ENCODE data around the gene KLK1. TPM values are rescaled to one million over a fixed set of nuclear protein-coding genes. Genes with fewer than 3 reads are reported as not detected.
"Not testable (repeated sequence)": the region's sequence is repeated elsewhere in the genome, so short reads cannot be mapped to it uniquely, and the experiment has no call there.

KLK1 gene
- total RNA-seq, 6 experiments from 2014 or later = not detected

DNA sequence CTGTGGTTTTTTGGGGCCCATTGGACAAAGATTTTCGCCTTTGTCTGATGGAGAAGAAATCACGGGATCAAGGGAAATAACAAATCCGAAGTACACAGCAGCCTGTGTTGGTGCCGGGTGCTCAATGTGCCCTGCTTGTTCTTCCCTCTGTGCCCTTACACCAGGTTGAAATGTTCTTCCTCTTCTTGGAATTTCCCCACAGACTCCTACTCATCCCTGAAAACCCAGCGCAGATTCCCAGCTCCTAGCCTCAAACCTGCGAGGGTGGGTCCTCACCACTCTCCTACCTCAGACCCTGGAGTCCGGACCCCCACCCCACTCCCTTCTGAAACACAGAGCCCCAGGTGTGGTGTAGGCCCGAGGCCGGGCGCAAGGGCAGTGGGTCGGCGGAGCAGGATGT lies 38.3 kb downstream of the KLK1 start:
- no peak overlapping the region for H3K27ac Mint-ChIP-seq
- TF ChIP-seq, protein P1, sequence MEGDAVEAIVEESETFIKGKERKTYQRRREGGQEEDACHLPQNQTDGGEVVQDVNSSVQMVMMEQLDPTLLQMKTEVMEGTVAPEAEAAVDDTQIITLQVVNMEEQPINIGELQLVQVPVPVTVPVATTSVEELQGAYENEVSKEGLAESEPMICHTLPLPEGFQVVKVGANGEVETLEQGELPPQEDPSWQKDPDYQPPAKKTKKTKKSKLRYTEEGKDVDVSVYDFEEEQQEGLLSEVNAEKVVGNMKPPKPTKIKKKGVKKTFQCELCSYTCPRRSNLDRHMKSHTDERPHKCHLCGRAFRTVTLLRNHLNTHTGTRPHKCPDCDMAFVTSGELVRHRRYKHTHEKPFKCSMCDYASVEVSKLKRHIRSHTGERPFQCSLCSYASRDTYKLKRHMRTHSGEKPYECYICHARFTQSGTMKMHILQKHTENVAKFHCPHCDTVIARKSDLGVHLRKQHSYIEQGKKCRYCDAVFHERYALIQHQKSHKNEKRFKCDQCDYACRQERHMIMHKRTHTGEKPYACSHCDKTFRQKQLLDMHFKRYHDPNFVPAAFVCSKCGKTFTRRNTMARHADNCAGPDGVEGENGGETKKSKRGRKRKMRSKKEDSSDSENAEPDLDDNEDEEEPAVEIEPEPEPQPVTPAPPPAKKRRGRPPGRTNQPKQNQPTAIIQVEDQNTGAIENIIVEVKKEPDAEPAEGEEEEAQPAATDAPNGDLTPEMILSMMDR (IDR thresholded peaks at IDR 0.05) = no peak
- peaks cover 7% of the 10 kb centered on the region for H3K27me3 Mint-ChIP-seq (ENCODE audit: insufficient read depth)
- H3K36me3 Mint-ChIP-seq (ENCODE audit: low read depth) = no peaks in the 10 kb centered on the region
- H3K9me3 Mint-ChIP-seq = no peaks in the 10 kb centered on the region
- DNase-seq = no peak
- H3K4me1 Mint-ChIP-seq (ENCODE audit: low read depth) = peaks cover 7% of the 10 kb centered on the region
- no peak overlapping the region for H3K4me3 Mint-ChIP-seq

DNA sequence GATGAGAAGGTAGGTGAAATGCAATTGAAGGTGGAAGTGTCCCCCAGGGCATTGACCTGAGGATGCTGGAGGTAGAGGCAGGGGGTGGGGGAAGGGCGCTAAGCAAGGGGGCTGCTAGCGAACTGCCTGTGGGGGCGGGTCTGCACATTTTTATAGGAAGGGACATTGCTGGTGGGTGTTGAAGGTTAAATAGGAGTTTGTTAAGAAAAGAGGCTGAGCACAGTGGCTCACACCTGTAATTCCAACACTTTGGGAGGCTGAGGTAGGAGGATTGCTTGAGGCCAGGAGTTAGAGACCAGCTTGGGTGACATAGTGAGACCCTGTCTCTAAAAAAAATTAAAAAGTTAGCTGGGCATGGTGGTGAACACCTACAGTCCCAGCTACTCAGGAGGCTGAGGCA lies 38.9 kb downstream of the KLK1 start:
- peaks cover 10% of the 10 kb centered on the region for H3K27me3 Mint-ChIP-seq (ENCODE audit: insufficient read depth)
- TF ChIP-seq, protein P1 (IDR thresholded peaks at IDR 0.05) = no peak
- no peaks in the 10 kb centered on the region for H3K9me3 Mint-ChIP-seq
- DNase-seq = no peak
- H3K4me1 Mint-ChIP-seq (ENCODE audit: low read depth) = peaks cover 7% of the 10 kb centered on the region
- H3K27ac Mint-ChIP-seq = no peak overlapping the region
- H3K36me3 Mint-ChIP-seq (ENCODE audit: low read depth) = no peaks in the 10 kb centered on the region
- no peak overlapping the region for H3K4me3 Mint-ChIP-seq

DNA sequence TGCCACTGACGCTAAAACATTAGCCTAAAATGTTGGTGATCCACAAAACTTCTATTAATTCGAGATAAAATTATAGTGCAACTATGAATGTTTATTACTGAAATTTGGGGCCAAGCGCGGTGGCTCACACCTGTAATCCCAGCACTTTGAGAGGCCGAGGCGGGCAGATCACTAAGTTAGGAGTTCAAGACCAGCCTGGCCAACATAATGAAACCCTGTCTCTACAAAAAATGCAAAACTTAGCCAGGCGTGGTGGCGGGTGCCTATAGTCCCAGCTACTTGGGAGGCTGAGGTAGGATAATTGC lies 39.8 kb downstream of the KLK1 start:
- peaks cover 13% of the 10 kb centered on the region for H3K27me3 Mint-ChIP-seq (ENCODE audit: insufficient read depth)
- not testable (repeated sequence) for H3K4me1 Mint-ChIP-seq (ENCODE audit: low read depth); H3K36me3 Mint-ChIP-seq (ENCODE audit: low read depth); DNase-seq; H3K9me3 Mint-ChIP-seq; H3K4me3 Mint-ChIP-seq; H3K27ac Mint-ChIP-seq

DNA sequence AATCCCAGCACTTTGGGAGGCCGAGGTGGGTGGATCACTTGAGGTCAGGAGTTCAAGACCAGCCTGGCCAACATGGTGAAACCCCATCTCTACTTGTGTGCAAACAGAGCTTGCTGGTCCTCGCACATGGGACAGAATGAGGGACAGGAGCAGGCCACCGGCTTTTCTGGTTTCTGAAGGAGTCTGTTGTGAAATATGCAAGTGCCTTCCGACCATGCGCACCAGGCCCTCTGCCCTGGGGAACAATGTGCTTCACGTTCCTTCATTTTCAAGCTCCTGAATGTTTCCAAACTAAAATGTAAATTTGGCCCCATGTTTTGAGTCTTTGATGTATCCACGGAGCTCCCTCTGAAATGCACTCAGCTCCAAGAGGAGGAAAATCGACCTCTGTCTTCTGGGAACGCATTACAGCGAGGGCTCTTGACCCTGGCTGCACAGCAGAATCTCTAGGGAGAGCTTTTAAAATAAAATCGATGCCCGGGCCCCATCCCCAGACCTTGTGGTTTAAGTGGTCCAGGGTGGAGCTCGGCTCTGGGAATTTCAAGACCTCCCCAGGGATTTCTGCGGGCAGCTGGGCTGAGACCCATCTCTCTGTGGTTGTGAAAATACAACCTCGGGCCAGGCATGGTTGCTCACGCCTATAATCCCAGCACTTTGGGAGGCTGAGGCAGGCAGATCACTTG lies 42.7 kb downstream of the KLK1 start:
- Mint-ChIP-seq H3K27me3 (ENCODE audit: insufficient read depth) (peaks cover 22% of the 10 kb centered on the region), H3K4me1 (ENCODE audit: low read depth) (peaks cover 7% of the 10 kb centered on the region), H3K9me3 (no peaks in the 10 kb centered on the region), H3K36me3 (ENCODE audit: low read depth) (no peaks in the 10 kb centered on the region; the same call in 1 of the 2 replicates), H3K4me3 (no peak overlapping the region), H3K27ac (no peak overlapping the region)
- TF ChIP-seq, protein P1 (IDR thresholded peaks at IDR 0.05) = no peak
- DNase-seq = no peak

DNA sequence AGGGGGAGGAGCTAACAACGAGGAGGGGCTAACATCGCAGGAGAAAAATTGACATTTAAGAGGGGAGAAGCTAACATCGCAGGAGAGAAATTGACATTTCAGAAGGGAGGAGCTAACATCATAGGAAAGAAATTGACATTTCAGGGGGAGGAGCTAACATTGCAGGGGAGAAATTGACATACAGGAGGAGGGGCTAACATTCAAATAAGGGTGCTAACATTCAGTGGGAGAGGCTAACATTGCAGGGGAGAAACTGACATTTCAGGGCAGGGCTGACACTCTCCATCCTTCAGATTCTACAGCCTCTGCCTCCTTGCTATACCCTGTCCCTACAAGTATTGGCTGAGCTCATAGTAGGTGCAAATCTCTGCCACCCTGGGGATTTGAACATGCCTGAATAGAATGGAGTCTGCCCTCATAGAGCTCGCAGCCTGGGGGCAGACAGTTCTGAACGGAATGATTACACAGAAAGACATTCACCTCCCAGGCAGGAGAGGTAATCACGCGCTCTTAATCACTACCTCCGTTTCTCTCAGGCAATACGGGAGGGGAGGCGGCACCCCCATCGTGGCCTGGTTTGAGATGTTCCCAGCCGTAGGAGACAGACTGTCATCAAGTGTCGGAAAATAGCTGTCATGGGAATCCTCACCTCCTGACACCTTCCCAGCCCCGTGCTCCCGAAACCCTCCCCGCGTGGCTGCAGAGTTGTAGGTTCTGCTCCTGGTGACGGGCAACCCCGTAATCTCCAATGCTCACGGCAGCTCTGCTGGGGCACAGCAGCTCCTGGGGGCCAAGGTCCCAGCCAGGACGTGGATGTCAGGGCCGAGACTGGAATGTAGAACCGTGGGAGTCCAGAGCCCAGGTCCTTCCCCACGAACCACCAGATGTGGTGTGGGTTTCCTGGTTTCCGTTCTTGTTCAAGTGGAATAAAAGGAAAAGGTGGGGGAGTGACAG lies 43.8 kb downstream of the KLK1 start:
- no peak overlapping the region for H3K27ac Mint-ChIP-seq

More for the DNA sequence above, 43.8 kb downstream of the KLK1 start:
- H3K9me3 Mint-ChIP-seq = no peaks in the 10 kb centered on the region
- peaks cover 23% of the 10 kb centered on the region for H3K27me3 Mint-ChIP-seq (ENCODE audit: insufficient read depth)
- no peak for DNase-seq
- peaks cover 7% of the 10 kb centered on the region for H3K4me1 Mint-ChIP-seq (ENCODE audit: low read depth)
- H3K4me3 Mint-ChIP-seq = no peak overlapping the region
- TF ChIP-seq, protein P1 (IDR thresholded peaks at IDR 0.05) = no peak
- no peaks in the 10 kb centered on the region; the same call in 1 of the 2 replicates for H3K36me3 Mint-ChIP-seq (ENCODE audit: low read depth)

Data from HFFc6 (cell line).